K562 (cell line): Measurements from ENCODE around the gene TOMM40L.

Experiments used
- CREBBP ChIP-seq: IDR thresholded peaks from one replicate; pipeline ENCODE4 v1.6.1; 2012; ENCODE audit warnings: low read depth, mild to moderate bottlenecking, control low read depth, inconsistent platforms, low read length
- CTCF ChIP-seq, 3 experiments: IDR thresholded peaks in 2 of 3; conservative IDR thresholded peaks in 1 of 3; 2 replicates each; pipeline ENCODE4 v1.5.1; 2011 to 2012; ENCODE audit warnings: low read length in 3 of 3, mild to moderate bottlenecking in 3 of 3, control low read depth in 2 of 3, improper control_type of control experiment in 1 of 3, inconsistent platforms in 1 of 3, low read depth in 1 of 3, mixed read lengths in 1 of 3, moderate library complexity in 1 of 3; ENCODE audit not compliant: insufficient read depth in 2 of 3
- EP300 ChIP-seq: IDR thresholded peaks from 2 replicates; pipeline ENCODE4 v1.6.1; 2012; ENCODE audit warnings: low read length, improper control_type of control experiment
- ESRRA ChIP-seq: fragments of 450-650 bp; IDR thresholded peaks from 2 replicates; pipeline ENCODE4 v1.6.1; 2014; ENCODE audit warnings: low read depth, mild to moderate bottlenecking, moderate library complexity, borderline replicate concordance
- HOXB6 ChIP-seq: fragments of 250-450 bp; sonication (Bioruptor Pico); IDR thresholded peaks from 2 replicates; pipeline ENCODE4 v1.5.1; 2022; ENCODE audit warnings: mild to moderate bottlenecking, borderline replicate concordance
- MEIS2 ChIP-seq: fragments of 450-650 bp; IDR thresholded peaks from 2 replicates; pipeline ENCODE4 v1.6.1; 2014; ENCODE audit warnings: mild to moderate bottlenecking; ENCODE audit not compliant: partially characterized antibody
- POLR2B ChIP-seq: fragments of 450-650 bp; IDR thresholded peaks from 2 replicates; pipeline ENCODE4 v1.6.1; 2018; ENCODE audit warnings: low read depth; ENCODE audit not compliant: partially characterized antibody
- SMC3 ChIP-seq: conservative IDR thresholded peaks from 2 replicates; pipeline ENCODE4 v1.6.1; 2011; ENCODE audit warnings: low read depth, low read length, improper control_type of control experiment; ENCODE audit not compliant: insufficient read depth
- U2AF2 ChIP-seq: fragments of 200-400 bp; formaldehyde crosslinking; optimal IDR thresholded peaks from 2 replicates; pipeline ENCODE3; 2017; ENCODE audit warnings: low read depth, mild to moderate bottlenecking, low read length
- ZFP36 ChIP-seq: fragments of 150-350 bp; IDR thresholded peaks from 2 replicates; pipeline ENCODE4 v1.6.1; 2018; ENCODE audit warnings: low read length, low read depth; ENCODE audit not compliant: partially characterized antibody
- ZNF274 ChIP-seq: IDR thresholded peaks from 2 replicates; pipeline ENCODE4 v1.6.1; 2011; ENCODE audit warnings: low read depth, mild to moderate bottlenecking, low read length, moderate library complexity, borderline replicate concordance
- ZNF518B ChIP-seq: fragments of 250-450 bp; sonication (Bioruptor Pico); IDR thresholded peaks from 2 replicates; pipeline ENCODE4 v1.5.0; 2021; ENCODE audit warnings: mild to moderate bottlenecking, moderate library complexity

GRCh38 chr1:161198194-161198896 lies 27.5 kb upstream of the TOMM40L start:
- no peak for TF ChIP-seq CTCF (IDR thresholded peaks at IDR 0.05 in 2 of 3, conservative IDR thresholded peaks at IDR 0.05 in 1 of 3; ENCODE audit: insufficient read depth in 2 of 3, low read depth in 1 of 3, low read length in 3 of 3)
- no peak for TF ChIP-seq U2AF2
- TF ChIP-seq POLR2B, result no peak
- no peak for TF ChIP-seq CREBBP
- no peak for TF ChIP-seq ZFP36
- no peak for TF ChIP-seq ESRRA
- TF ChIP-seq HOXB6 (CRISPR knock-in tag), result no peak
- TF ChIP-seq ZNF274, result no peak
- TF ChIP-seq SMC3, result no peak
- TF ChIP-seq MEIS2, result no peak
- TF ChIP-seq EP300, result no peak
- TF ChIP-seq ZNF518B (CRISPR knock-in tag), result no peak
